ENCODE results near the gene LPAR5.

Gene LPAR5

GRCh38 chr12:6638305-6638704 lies 2.5 kb upstream of the LPAR5 start:
- DNase-seq (ENCODE audit: low read depth): no peak

- DNase-seq (ENCODE audit: low read depth): no peak
Observed at GRCh38 chr12:6635375-6635855, 344 bp downstream of the LPAR5 start.

GRCh38 chr12:6632026-6632983 lies 3.5 kb downstream of the LPAR5 start:
- no peak for DNase-seq (ENCODE audit: low read depth)

- DNase-seq (ENCODE audit: low read depth): no peak
Observed at GRCh38 chr12:6631549-6631961, 4.2 kb downstream of the LPAR5 start.

GRCh38 chr12:6630736-6631135 lies 5.0 kb downstream of the LPAR5 start:
- no peak for DNase-seq (ENCODE audit: low read depth)

- no peak for DNase-seq (ENCODE audit: low read depth)
Observed at GRCh38 chr12:6627616-6628015, 8.1 kb downstream of the LPAR5 start.

GRCh38 chr12:6626654-6627283 lies 9.0 kb downstream of the LPAR5 start:
- DNase-seq (ENCODE audit: low read depth): no peak

- no peak for DNase-seq (ENCODE audit: low read depth)
Observed at GRCh38 chr12:6620885-6621274, 14.9 kb downstream of the LPAR5 start.

- DNase-seq (ENCODE audit: low read depth): no peak
Observed at GRCh38 chr12:6620137-6620884, 15.4 kb downstream of the LPAR5 start.

GRCh38 chr12:6618483-6619225 lies 17.1 kb downstream of the LPAR5 start:
- no peak for DNase-seq (ENCODE audit: low read depth)

- no peak for DNase-seq (ENCODE audit: low read depth)
Observed at GRCh38 chr12:6615802-6616201, 20.0 kb downstream of the LPAR5 start.

- no peak for DNase-seq (ENCODE audit: low read depth)
Observed at GRCh38 chr12:6614513-6615172, 21.1 kb downstream of the LPAR5 start.

GRCh38 chr12:6613776-6614512 lies 21.8 kb downstream of the LPAR5 start:
- no peak for DNase-seq (ENCODE audit: low read depth)

GRCh38 chr12:6613015-6613775 lies 22.6 kb downstream of the LPAR5 start:
- no peak for DNase-seq (ENCODE audit: low read depth)

GRCh38 chr12:6612652-6613014 lies 23.1 kb downstream of the LPAR5 start:
- DNase-seq (ENCODE audit: low read depth): no peak

GRCh38 chr12:6612247-6612646 lies 23.5 kb downstream of the LPAR5 start:
- DNase-seq (ENCODE audit: low read depth): no peak

GRCh38 chr12:6608592-6609281 lies 27.0 kb downstream of the LPAR5 start:
- DNase-seq (ENCODE audit: low read depth): no peak

- no peak for DNase-seq (ENCODE audit: low read depth)
Observed at GRCh38 chr12:6607751-6608591, 27.8 kb downstream of the LPAR5 start.
